GM10847 (cell line): ENCODE results near the gene ADCY5.

Experiments
- POLR2A ChIP-seq: IDR thresholded peaks from 2 replicates; pipeline ENCODE4 v1.6.1; 2011; ENCODE audit not compliant: insufficient read length; ENCODE audit errors: extremely low read depth

ADCY5 gene

DNA sequence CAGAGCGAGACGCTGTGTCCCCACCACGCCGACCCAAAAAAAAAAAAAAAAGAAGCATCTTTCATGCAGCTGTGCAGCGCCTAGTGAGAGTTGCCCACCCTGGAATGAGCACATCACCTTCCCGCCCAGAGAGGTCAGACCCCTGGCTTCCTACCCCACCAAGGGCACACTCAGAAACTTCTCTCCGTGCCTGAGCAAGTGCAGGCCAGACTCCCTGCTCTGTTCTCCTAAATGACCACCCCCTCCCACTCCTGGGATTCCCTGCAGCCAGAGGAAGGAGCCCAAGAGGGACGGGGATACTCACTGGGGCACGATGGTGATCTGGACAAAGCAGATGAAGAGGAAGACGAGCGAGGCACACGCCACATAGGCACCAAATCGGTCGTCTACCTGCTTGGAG lies 131.2 kb downstream of the ADCY5 start:
- no peak for TF ChIP-seq POLR2A

DNA sequence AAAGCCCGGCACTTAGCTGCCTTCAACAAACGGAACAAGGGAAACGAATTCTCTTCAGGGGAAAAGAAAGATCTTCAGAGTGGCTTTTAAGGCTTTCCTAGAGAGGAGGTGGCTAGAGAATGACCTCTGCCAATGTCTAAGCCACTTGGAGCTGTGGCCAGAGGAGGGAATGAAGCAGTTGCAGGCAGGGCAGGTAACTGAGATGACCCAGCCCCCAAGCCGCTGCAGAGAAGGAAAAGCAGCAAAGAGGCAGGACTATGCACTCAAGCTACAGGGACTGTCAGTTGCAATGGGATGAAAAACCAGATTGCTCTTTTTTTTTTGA lies 133.7 kb downstream of the ADCY5 start:
- TF ChIP-seq POLR2A, result no peak

DNA sequence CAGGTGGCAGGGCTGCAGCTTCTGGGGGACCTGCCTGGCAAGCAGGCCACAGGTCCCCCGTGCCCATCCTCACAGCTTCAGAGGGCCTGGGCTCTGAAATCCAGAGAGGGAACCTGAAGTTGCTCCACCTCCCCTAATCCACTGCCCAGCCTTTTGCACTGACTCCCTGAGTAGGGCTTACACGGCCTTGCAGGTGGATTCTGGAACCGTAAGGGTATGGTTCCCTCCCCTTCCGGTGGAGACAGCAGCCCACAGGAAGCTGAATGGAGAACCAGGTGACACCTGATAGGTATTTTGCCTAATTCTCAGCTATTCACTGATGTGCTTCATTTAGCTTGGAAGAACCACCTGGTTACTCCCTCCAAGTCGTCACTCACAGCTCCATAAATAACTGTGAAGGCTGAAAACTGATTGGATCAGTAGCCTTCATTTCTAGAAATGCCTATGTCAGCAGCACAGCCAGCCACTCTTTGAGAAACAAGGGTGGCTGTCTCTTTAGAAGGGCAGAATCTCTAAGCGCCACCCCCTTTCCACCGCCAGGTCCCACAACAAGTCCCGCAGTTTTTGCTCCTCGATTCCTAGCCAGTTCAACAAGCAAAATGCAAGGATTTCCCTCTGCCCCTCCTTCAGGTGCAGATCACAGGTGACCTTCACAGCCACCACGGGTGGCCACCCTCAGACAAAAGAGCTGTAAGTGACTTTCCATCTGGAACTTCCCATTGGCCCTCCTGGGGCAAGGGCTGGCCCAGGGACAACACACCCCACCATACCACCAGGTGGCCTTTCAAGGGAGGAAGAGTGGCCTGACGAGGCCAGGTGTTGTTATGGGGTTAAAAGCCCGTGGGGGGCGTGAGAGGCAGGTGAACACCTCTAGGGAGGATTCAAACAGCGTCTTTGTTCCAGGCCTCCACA lies 134.3 kb downstream of the ADCY5 start:
- TF ChIP-seq POLR2A, result no peak

DNA sequence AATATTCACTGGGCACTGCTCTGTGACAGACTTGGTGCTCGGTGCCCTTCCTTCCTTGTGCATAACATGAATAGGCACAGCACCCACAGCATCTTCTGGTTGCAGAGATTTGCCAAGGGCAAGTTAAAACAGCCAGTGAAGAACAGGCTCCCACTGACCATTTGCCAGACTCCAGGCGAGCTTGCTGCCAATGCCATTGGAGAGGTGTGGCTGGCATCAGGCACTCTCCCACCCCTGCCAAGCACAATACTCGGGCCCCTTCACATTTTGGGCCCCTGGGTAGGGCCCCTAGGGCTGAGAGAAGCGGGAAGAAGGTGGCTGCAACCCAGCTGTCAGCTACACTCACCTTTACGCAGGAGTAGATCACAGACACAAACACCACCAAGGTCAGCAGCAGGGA lies 135.0 kb downstream of the ADCY5 start:
- no peak for TF ChIP-seq POLR2A

DNA sequence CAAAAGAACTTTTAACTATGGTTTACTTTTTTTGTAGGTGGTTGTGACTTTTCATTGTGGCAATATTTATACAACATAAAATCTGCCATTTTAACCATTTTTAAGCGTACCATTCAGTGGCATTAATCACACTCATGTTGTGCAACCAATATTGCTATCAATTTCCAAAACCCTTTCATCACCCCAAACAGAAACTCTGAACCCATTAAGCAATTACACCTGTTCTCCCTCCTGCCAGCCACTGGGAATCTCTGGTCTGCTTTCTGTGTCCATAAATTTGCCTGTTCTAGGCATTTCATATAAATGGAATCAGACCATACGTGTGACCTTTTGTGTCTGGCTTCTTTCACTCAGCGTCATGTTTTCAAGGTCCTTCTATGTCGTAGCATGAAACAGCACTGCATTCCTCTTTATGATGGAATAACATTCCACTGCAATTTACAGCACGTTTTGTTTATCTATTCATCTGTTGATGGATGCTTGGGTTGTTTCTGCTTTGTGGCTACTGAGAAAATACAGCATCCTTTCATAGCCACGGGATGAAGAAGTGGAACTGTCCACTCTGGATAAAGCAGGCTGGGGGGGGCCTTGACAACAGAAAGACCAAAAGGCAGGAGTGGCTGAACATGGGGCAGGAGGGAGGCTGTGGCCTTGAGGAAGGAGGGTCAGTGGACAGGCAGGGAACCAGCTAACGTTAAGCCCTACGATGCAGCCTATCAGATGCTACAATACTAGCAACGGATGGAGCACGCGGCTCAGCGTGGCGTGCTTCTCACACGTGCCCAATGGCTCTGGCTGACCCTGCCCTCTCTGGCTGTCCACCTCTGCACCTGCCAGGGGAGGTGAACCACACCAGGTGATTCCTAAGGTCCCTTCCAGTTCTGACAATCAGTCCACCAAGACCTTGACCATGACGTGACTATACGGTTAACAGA lies 136.3 kb downstream of the ADCY5 start:
- no peak for TF ChIP-seq POLR2A

DNA sequence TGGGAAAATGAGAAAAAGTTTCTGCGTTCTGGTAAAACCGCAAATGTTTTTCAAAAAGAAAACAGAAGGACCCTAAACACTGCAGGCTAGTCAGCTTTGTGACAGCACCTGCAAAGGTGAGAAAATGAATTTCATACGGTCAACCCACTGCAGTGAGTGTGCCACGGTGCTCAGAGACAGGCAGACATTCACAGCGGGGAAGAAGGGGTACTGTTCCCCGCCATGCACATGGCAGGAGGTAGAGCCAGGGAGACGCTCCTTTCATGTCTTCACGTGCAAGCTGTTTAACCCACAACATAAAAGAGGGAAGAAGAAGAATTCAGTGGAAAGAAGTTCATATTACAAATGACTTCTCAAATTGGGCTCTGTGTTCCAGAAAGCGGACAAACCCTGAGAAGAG lies 137.7 kb downstream of the ADCY5 start:
- TF ChIP-seq POLR2A, result no peak

DNA sequence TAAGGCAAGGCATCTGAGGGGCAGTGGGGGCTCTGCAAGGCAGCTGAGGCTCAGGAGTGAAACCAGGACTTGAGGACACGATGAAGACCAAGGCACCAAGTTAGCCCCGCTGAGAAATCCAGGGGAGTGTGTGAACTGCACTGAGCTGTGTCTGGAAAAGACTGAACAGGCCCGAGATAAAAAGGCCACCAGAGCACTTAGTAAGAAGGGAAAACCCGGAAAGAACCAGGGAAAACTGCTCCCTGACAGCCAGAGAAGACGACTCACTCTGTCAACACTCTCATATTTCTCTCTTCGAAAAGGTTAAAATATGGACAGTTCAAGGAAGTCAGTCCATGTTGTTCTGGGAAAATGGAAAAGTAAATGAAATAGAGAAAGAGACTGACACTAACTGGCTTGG lies 138.1 kb downstream of the ADCY5 start:
- no peak for TF ChIP-seq POLR2A

DNA sequence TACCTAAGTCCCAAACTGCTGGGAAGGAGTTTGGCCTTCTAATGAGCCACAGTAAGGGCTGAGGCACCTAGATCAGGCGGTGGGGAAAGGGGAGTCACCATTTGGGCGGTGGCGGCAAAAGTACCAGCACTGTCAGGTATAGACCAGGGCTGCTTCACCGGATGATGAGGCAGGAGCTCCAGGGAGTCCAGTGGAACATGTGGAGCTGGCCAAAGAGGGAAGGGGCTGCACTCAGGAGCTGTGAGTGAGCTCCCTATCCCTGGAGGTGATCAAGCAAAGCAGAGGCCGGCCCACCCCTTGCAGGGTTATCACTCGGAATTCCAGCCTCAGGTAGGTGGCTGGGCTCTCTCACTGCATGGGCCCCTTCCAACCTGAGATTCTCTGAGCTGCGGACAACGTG lies 138.7 kb downstream of the ADCY5 start:
- no peak for TF ChIP-seq POLR2A

DNA sequence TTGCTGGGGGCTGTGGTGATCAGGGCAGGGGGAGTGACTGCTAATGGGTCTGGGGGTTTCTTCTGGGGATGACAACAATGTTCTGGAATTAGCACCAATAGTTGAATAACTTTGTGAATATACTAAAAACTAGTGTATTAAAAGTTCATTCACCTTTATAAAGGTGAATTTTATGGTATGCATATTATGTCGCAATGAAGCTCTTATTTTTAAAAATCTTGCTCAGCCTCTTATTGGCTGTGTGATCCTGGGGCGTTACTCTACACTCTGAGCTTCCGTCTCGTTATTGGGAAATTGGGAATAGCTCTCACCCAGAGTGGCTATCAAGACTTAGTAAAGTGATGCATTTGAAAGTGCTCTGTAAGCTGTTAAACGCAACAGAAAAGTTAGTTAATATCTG lies 141.8 kb downstream of the ADCY5 start:
- TF ChIP-seq POLR2A, result no peak

DNA sequence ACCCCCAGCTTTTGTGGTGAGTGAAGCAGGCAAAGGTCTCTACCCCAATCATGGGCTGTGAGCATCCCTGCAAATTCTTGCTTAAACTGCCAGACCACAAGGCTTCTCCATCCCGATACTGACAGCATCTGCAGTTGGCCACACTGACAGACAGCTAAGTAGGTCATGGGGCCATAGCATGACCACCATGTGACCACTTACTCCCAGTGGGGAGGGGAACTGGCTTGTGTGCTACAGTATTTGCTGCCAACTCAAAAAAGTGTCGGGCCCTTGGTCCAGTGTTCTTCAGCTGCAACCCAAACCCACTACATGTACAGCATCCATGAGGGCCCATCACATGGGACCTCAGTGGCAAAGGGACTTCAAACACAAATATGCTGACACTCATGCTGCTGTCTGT lies 143.7 kb downstream of the ADCY5 start:
- no peak for TF ChIP-seq POLR2A

DNA sequence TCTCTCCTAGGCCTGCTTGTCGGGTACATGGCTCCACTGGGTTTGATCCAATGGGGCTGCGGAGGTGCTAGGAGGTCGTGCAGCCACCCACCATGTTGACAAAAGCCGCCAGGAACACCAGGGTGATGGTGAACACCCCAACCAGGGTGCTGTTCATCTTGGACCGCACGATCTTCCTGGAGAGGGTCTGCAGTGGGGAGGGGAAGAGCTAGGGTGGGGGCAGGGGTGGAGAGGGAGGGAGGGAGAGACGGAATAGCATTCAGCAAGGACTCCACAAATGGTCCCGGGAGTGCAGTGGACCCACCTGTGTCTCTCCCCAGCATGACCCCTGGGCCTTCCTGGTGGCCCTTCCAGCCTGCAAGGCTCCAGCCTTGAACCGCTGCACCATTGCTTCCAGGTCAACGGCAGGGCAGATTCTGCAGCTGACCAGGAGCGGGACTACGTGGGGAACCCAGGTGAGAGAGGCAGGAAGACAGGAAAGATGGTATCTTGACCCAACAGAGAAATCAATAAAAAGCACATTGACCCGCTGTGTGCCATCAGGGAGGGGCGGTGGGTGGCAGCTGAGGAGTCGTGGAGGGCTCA lies 144.8 kb downstream of the ADCY5 start:
- no peak for TF ChIP-seq POLR2A

DNA sequence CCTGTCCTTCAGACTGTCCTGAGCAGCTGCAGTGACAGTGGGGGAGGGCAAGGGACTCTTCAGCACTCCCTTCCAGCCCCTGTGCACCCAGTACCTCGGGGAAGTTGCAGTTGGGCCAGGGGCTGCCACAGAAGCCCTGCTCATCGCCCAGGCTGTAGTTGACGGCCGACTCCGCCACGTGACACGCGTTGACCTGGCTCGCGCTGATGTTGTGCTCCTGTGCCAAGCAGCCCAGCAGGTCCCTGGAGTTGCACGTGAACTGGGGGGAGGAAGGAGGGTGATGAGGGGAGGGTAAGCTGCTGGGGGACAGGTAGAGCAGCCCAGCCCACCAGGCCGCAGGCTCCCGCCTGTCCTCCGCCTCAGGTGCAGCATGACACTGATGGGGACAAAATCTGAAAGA lies 145.9 kb downstream of the ADCY5 start:
- TF ChIP-seq POLR2A, result no peak

DNA sequence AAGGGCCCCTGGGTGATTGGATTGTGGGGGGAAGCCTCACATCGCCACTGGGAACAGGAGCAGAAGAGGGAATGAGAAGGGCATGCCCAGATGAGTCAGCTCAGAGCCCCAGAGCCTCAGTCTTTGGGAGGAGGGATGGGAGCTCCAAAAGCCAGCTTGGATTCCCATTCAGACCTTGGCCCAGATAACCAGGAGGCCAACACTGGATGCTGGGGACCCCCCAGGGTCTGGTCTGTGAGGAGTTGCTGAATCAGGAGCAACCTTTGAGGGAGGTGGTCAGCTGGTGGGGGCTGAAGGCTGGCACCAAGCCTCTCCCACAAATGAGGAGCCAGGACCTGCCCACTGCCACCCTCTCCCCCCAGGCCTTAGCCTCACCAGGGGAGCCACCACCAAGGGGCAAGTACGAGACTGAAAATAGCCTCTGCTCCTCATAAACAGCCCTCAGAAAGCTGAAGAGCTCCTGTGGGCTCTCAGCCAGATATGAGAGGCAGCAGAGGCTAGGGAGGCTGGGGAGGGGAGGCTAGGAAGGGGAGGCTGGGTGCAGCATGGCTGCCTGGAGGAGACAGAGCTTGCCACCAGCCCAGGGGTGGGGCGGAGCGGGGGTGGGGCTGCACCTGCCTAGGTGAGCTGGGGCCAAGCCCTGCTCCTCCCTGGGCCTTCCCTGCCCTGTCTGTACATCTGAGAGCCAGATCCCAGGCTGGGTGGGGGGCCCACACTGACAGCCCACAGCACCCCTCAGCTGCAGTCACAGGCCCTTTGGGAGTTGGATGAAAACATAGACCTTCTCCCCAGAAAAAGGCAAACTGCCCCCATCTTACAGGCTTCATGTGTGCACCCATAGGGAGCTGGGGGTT lies 147.3 kb downstream of the ADCY5 start:
- TF ChIP-seq POLR2A, result no peak

DNA sequence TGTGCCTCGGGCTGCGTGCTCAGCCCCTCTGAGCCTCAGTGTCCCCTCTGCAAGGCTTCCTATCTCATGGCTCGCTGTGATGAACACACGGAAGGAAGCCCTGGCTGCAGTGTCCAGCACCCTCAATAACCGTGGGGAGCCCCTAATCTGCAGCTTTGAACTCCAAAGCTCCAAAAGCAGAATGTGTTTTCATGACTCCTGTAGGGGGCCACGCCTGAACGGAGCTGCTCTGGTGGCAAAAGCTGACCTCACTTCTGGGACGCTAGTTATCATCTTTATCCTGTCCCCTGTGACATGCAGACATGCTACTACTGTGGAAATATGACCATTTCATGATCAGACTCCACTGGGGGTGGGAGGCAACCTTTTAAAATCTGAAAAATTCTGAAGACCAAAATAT lies 148.3 kb downstream of the ADCY5 start:
- TF ChIP-seq POLR2A, result no peak

DNA sequence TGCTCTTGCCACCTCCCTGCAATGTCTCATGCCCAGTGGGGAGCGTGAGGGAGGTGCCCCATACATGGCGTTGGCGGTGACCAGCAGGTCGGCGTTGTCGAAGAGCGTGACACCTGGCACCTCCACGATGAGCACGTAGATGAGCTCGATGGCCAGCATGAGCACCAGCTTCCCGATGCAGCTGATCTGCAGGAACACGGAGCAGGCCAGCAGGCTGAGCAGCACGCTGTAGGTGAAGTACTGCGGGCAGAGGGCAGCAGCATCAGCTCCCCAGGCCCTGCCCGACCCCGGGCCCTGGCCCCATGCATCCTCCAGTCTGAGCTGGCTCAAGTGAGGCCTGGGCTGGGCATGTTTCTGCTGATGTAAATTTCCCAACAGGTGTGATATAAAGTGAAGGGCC lies 148.8 kb downstream of the ADCY5 start:
- TF ChIP-seq POLR2A, result no peak

DNA sequence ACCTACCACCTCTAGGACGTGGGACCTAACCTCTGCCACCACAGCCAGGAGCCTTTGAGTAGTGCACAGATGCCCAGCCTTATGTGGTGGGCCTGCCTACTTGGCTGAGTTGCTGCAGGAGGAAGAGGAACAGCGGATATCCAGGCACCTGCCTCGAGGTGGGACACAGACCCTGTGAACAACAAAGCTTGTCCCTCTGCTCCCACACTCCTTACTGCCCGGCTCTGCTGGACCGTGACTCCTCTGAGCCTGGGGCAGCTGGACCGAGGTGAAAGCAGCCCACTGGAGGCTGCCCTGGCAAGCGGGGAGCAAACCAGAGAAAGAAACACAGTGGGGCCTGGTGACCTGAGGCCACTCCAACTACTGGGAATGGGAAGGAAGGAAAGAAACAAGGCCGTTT lies 149.3 kb downstream of the ADCY5 start:
- TF ChIP-seq POLR2A, result no peak

DNA sequence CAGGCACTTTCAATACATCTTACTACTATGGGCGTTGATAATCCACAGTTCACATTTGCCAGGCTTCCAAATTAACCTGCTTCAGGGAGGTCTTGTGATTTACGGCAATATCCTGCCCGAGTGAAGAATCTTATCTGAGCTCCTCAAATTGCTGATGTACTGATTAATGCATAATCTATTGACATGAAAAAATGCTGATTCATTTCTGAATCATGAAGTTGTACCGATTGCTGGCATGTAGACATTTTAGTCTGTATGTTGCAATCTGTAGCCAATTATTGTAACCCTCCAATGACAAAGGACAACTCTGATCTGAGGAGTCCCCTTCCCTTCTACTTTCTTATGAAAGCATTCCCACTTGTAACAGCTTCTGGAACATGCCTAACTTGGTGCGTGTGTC lies 150.0 kb downstream of the ADCY5 start:
- no peak for TF ChIP-seq POLR2A
